Skin of body (tissue), 2 donors: ENCODE results near the gene OOSP1. TPM values are rescaled to one million over a fixed set of nuclear protein-coding genes. Genes with fewer than 3 reads are reported as not detected.
"Not testable (repeated sequence)": the region's sequence is repeated elsewhere in the genome, so short reads cannot be mapped to it uniquely, and the experiment has no call there.

Experiments
- DNase-seq: peaks from one replicate; lab custom pipeline; 2025; lab: John Stamatoyannopoulos, UW
- total RNA-seq: library from RNA; depleted of rRNA; stranded (reverse); fragments of >200 nt; gene quantifications from one replicate; pipeline ENCODE4 v1.2.3, GENCODE V29; 2014

OOSP1 gene
- total RNA-seq: not detected

- no peak for DNase-seq
Measured at GRCh38 chr11:59938132-59938531, at the start of gene OOSP1. OOSP1 (plus strand) TSS chr11:59938432; CDS start chr11:59938455, 23 bp downstream.

GRCh38 chr11:59891781-59892181 is 46.5 kb upstream of the OOSP1 start:
- no peak for DNase-seq

GRCh38 chr11:59894616-59895015 is 43.6 kb upstream of the OOSP1 start:
- DNase-seq: no peak

GRCh38 chr11:59898046-59898445 is 40.2 kb upstream of the OOSP1 start:
- DNase-seq: no peak

GRCh38 chr11:59898650-59899049 is 39.6 kb upstream of the OOSP1 start:
- DNase-seq: no peak

- DNase-seq: no peak
Measured at GRCh38 chr11:59899532-59899931, 38.7 kb upstream of the OOSP1 start.

GRCh38 chr11:59900366-59901126 is 37.7 kb upstream of the OOSP1 start:
- DNase-seq: no peak

GRCh38 chr11:59901306-59901705 is 36.9 kb upstream of the OOSP1 start:
- DNase-seq: peak; percentile 6

GRCh38 chr11:59903569-59903968 is 34.7 kb upstream of the OOSP1 start:
- not testable (repeated sequence) for DNase-seq

- no peak for DNase-seq
Measured at GRCh38 chr11:59918480-59918879, 19.8 kb upstream of the OOSP1 start.

GRCh38 chr11:59918987-59919589 is 19.1 kb upstream of the OOSP1 start:
- DNase-seq: no peak

- DNase-seq: no peak
Measured at GRCh38 chr11:59923813-59924212, 14.4 kb upstream of the OOSP1 start.

GRCh38 chr11:59931688-59932087 is 6.5 kb upstream of the OOSP1 start:
- DNase-seq: no peak

- no peak for DNase-seq
Measured at GRCh38 chr11:59938718-59939117, 486 bp downstream of the OOSP1 start.

- DNase-seq: no peak
Measured at GRCh38 chr11:59939482-59939881, 1.2 kb downstream of the OOSP1 start.

- no peak for DNase-seq
Measured at GRCh38 chr11:59941091-59941490, 2.9 kb downstream of the OOSP1 start.

GRCh38 chr11:59943997-59944714 is 5.9 kb downstream of the OOSP1 start:
- no peak for DNase-seq

GRCh38 chr11:59944720-59945119 is 6.5 kb downstream of the OOSP1 start:
- no peak for DNase-seq

GRCh38 chr11:59953463-59954218 is 15.4 kb downstream of the OOSP1 start:
- no peak for DNase-seq

- DNase-seq: no peak
Measured at GRCh38 chr11:59954219-59954847, 16.1 kb downstream of the OOSP1 start.

- no peak for DNase-seq
Measured at GRCh38 chr11:59957094-59957493, 18.9 kb downstream of the OOSP1 start.
